Glutamatergic neuron (in vitro differentiated cells): ENCODE data around the gene NTRK3. TPM values are rescaled to one million over a fixed set of nuclear protein-coding genes. Genes with fewer than 3 reads are reported as not detected.

Experiments
- DNase-seq: peaks from one replicate; pipeline ENCODE4 v3.0.0; 2022
- H3K27ac Mint-ChIP-seq: one replicate; pipeline ENCODE4 v1.8.0; 2020; ENCODE audit warnings: mild to moderate bottlenecking, mixed read lengths, inconsistent platforms; ENCODE audit not compliant: unreplicated experiment
- H3K27me3 Mint-ChIP-seq: one replicate; pipeline ENCODE4 v1.8.0; 2020; ENCODE audit warnings: mild to moderate bottlenecking, moderate library complexity, mixed read lengths, inconsistent platforms; ENCODE audit not compliant: unreplicated experiment
- H3K36me3 Mint-ChIP-seq: one replicate; pipeline ENCODE4 v1.8.0; 2020; ENCODE audit warnings: mild to moderate bottlenecking, mixed read lengths, inconsistent platforms; ENCODE audit not compliant: unreplicated experiment
- H3K4me1 Mint-ChIP-seq: one replicate; pipeline ENCODE4 v1.8.0; 2020; ENCODE audit warnings: mild to moderate bottlenecking, low read depth, mixed read lengths, inconsistent platforms; ENCODE audit not compliant: unreplicated experiment
- H3K4me3 Mint-ChIP-seq: one replicate; pipeline ENCODE4 v1.8.0; 2020; ENCODE audit warnings: mild to moderate bottlenecking, mixed read lengths, inconsistent platforms; ENCODE audit not compliant: unreplicated experiment
- H3K9me3 Mint-ChIP-seq: one replicate; pipeline ENCODE4 v1.8.0; 2020; ENCODE audit warnings: mild to moderate bottlenecking, moderate library complexity, mixed read lengths, inconsistent platforms; ENCODE audit not compliant: unreplicated experiment
- total RNA-seq: library from RNA; stranded (reverse); fragmentation: NEBNext Ultra II Directional; extraction: Animal tissue kit (Norgen Biotek cat#: 25700); gene quantifications from one replicate; pipeline ENCODE4 v1.2.1, GENCODE V29; 2021; ENCODE audit not compliant: unreplicated experiment
- TF ChIP-seq, protein P1 (sequence below): fragments of 200-600 bp; sonication (generic); IDR thresholded peaks from one replicate; pipeline ENCODE4 v1.5.0; 2021; ENCODE audit not compliant: partially characterized antibody, unreplicated experiment

The NTRK3 gene
- total RNA-seq, 1 donor from 2014 or later, result 9.5 TPM

DNA sequence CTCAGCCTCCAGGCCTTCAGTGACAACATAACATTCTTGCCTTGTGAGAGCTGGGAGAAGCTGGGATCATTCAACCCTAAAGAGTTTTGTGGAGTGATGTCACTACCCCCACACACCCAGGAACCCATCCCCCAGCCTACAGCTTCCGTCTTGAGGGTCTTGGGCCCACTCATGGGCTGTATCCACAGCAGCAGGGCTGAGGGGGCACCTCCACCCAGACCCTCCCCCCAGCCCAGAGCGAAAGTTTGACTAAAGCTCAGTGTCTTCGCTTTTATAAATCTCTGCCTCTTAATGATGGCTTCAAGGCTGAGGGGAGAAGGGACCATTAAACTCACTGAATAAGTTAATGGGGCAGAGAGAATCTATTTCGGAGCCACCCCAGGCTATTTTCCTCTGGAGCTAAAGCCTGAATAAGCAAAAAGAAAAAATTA lies 23.8 kb downstream of the NTRK3 start:
- Mint-ChIP-seq H3K27me3 (peaks cover 6% of the 10 kb centered on the region), H3K4me1 (no peaks in the 10 kb centered on the region), H3K4me3 (no peak overlapping the region), H3K27ac (no peak overlapping the region), H3K36me3 (peaks cover 2% of the 10 kb centered on the region), H3K9me3 (peaks cover 3% of the 10 kb centered on the region)
- TF ChIP-seq, protein P1, sequence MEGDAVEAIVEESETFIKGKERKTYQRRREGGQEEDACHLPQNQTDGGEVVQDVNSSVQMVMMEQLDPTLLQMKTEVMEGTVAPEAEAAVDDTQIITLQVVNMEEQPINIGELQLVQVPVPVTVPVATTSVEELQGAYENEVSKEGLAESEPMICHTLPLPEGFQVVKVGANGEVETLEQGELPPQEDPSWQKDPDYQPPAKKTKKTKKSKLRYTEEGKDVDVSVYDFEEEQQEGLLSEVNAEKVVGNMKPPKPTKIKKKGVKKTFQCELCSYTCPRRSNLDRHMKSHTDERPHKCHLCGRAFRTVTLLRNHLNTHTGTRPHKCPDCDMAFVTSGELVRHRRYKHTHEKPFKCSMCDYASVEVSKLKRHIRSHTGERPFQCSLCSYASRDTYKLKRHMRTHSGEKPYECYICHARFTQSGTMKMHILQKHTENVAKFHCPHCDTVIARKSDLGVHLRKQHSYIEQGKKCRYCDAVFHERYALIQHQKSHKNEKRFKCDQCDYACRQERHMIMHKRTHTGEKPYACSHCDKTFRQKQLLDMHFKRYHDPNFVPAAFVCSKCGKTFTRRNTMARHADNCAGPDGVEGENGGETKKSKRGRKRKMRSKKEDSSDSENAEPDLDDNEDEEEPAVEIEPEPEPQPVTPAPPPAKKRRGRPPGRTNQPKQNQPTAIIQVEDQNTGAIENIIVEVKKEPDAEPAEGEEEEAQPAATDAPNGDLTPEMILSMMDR, result no peak
- no peak for DNase-seq

DNA sequence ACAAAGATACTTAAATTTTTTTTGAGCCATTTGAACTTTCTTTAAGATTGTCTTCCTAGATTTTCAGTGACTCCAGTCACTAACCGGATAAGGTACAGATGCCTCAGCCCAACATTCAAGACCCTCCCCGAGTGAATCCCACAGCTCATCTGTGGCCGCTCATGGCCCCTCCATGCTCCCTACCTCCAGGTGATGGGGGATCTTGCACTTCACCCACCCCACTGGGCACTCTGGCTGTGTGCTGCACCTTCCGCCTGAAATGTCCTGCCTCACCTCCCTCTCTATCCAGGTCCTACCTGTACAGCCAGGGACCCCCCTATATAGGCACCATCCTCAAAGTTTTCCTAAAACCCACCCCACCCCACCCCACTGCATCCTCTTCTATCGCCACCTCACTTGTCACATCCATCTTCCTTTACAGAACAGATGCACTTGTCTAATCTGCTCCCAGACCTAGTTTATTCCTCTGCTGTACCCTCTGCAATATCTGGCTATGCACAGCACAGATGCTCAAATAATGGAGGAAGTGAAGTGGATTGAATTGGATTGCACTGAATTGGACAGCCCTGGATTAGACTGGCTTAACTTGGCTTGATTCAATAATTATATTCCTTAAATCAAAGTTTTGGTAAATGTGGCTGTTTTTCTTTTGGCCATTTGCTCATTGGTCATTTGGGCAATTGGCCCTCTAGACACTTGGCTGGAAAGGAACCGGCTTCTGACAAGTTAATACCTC lies 24.5 kb downstream of the NTRK3 start:
- peaks cover 3% of the 10 kb centered on the region for H3K9me3 Mint-ChIP-seq
- peaks cover 7% of the 10 kb centered on the region for H3K27me3 Mint-ChIP-seq
- H3K4me1 Mint-ChIP-seq, result no peaks in the 10 kb centered on the region
- no peak for DNase-seq
- TF ChIP-seq, protein P1, result no peak
- no peak overlapping the region for H3K27ac Mint-ChIP-seq
- H3K36me3 Mint-ChIP-seq, result peaks cover under 1% of the 10 kb centered on the region
- no peak overlapping the region for H3K4me3 Mint-ChIP-seq

DNA sequence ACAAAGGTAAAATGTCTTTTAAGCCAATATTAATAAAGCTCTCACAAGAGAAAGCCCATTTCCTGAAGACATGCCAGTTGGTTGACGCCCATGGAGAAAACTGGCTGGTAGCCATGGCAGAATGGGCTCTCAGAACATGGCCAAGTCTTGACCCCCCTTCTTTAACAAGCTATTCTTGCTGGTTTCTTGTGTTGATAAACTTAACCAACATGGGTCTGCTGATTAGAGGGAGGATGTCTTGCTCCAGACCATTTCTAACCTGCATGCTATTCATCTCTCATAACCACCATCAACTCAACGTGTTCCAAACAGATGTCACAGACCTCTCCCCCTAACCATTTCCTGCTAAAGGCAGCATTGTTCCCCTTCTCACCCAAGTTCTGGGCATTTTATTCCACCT lies 25.7 kb downstream of the NTRK3 start:
- H3K36me3 Mint-ChIP-seq, result peaks cover 4% of the 10 kb centered on the region
- no peaks in the 10 kb centered on the region for H3K4me1 Mint-ChIP-seq
- no peak overlapping the region for H3K4me3 Mint-ChIP-seq
- peaks cover 6% of the 10 kb centered on the region for H3K9me3 Mint-ChIP-seq
- peaks cover 8% of the 10 kb centered on the region for H3K27me3 Mint-ChIP-seq
- H3K27ac Mint-ChIP-seq, result no peak overlapping the region
- no peak for DNase-seq
- TF ChIP-seq, protein P1, result no peak

DNA sequence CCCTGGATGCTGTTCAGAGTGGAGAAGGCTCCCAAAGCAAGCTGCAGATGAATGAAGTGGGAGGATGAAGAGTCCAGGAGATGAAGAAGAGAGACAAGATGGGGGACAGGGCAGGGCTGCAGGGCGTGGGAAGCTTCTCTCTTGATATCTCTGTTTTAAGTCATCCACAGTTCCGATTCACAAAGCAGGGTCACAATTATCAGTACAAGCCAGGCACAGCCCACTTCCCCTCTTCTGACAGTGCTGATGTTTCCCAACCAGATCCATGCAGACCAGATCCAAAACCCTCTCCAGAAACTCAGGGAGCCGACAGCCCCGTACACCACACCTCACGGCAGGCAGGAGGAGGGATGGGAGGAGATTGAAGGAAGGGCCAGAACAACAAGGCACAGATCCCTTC lies 31.1 kb downstream of the NTRK3 start:
- Mint-ChIP-seq H3K4me1 (peaks cover 9% of the 10 kb centered on the region), H3K9me3 (peaks cover 10% of the 10 kb centered on the region), H3K27ac (no peak overlapping the region), H3K4me3 (no peak overlapping the region), H3K36me3 (peaks cover 4% of the 10 kb centered on the region), H3K27me3 (peaks cover 15% of the 10 kb centered on the region)
- TF ChIP-seq, protein P1, result no peak
- no peak for DNase-seq

DNA sequence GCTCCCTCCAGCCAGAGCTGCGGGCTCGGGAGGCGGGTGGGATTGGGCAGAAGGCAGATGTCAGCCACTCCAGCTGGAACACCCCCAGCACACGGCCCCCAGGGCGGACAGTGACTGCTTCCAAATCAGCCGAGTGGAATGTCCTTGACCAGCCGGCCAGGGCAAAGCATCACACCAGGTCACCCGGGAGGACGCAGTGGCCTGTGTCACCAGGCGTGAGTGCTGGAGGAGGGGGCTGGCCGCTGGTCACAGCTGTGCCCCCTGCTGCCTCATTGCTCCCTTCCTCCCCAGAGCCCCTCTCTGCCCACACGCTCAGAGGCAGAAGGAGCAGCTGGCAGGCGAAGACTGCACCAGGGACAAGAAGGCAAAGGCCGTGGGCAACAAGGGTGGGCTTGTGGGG lies 33.5 kb downstream of the NTRK3 start:
- Mint-ChIP-seq H3K4me1 (peaks cover 19% of the 10 kb centered on the region), H3K27ac (peak overlapping the region; percentile 52), H3K9me3 (peaks cover 10% of the 10 kb centered on the region), H3K27me3 (peaks cover 13% of the 10 kb centered on the region), H3K36me3 (peaks cover 4% of the 10 kb centered on the region), H3K4me3 (no peak overlapping the region)
- DNase-seq, result peak; percentile 59
- TF ChIP-seq, protein P1, result no peak
